GM20000 (cell line): ENCODE data around the gene UGT2B17.
"Not testable (repeated sequence)": the region's sequence is repeated elsewhere in the genome, so short reads cannot be mapped to it uniquely, and the experiment has no call there.

Experiments used
- DNase-seq: peaks from one replicate; pipeline ENCODE4 v3.0.0; 2012; ENCODE audit warnings: low spot score
- CTCF ChIP-seq: IDR thresholded peaks from 2 replicates; pipeline ENCODE4 v1.5.1; 2012; ENCODE audit warnings: mild to moderate bottlenecking, control low read depth; ENCODE audit errors: extremely low read depth, missing control alignments

Gene UGT2B17

GRCh38 chr4:68553830-68554229 is 22.3 kb downstream of the UGT2B17 start:
- DNase-seq, result not testable (repeated sequence)

GRCh38 chr4:68552818-68553811 is 23.0 kb downstream of the UGT2B17 start:
- not testable (repeated sequence) for DNase-seq

- DNase-seq, result not testable (repeated sequence)
Observed at GRCh38 chr4:68542742-68543141, 33.4 kb downstream of the UGT2B17 start.

GRCh38 chr4:68536375-68536774 is 39.7 kb downstream of the UGT2B17 start:
- TF ChIP-seq CTCF, result no peak
- DNase-seq, result no peak

- DNase-seq, result no peak
- no peak for TF ChIP-seq CTCF
Observed at GRCh38 chr4:68535974-68536373, 40.1 kb downstream of the UGT2B17 start.

- DNase-seq, result not testable (repeated sequence)
Observed at GRCh38 chr4:68522232-68522631, 53.9 kb downstream of the UGT2B17 start.

GRCh38 chr4:68520985-68521384 is 55.1 kb downstream of the UGT2B17 start:
- no peak for TF ChIP-seq CTCF
- no peak for DNase-seq

- no peak for TF ChIP-seq CTCF
- DNase-seq, result no peak
Observed at GRCh38 chr4:68518889-68519288, 57.2 kb downstream of the UGT2B17 start.

- not testable (repeated sequence) for DNase-seq
Observed at GRCh38 chr4:68505452-68505851, 70.7 kb downstream of the UGT2B17 start.

- not testable (repeated sequence) for DNase-seq
Observed at GRCh38 chr4:68504836-68505235, 71.3 kb downstream of the UGT2B17 start.

- not testable (repeated sequence) for DNase-seq
Observed at GRCh38 chr4:68503462-68503861, 72.7 kb downstream of the UGT2B17 start.
